Nephron progenitor cell (in vitro differentiated cells): ENCODE data around the gene CHIC2.
"Not testable (repeated sequence)": the region's sequence is repeated elsewhere in the genome, so short reads cannot be mapped to it uniquely, and the experiment has no call there.

Experiments used
- DNase-seq: peaks from one replicate; pipeline ENCODE4 v3.0.0; 2021
- H3K27ac Mint-ChIP-seq: 2 replicates; pipeline ENCODE4 v1.8.0; 2021; ENCODE audit warnings: mild to moderate bottlenecking, moderate library complexity, mixed read lengths
- H3K27me3 Mint-ChIP-seq: 2 replicates; pipeline ENCODE4 v1.8.0; 2021; ENCODE audit warnings: mild to moderate bottlenecking, low read depth, mixed read lengths; ENCODE audit not compliant: poor library complexity
- H3K36me3 Mint-ChIP-seq: 2 replicates; pipeline ENCODE4 v1.8.0; 2021; ENCODE audit warnings: low read depth, mixed read lengths
- H3K4me1 Mint-ChIP-seq: 2 replicates; pipeline ENCODE4 v1.8.0; 2021; ENCODE audit warnings: mixed read lengths
- H3K4me3 Mint-ChIP-seq: 2 replicates; pipeline ENCODE4 v1.8.0; 2021; ENCODE audit warnings: mild to moderate bottlenecking, moderate library complexity, mixed read lengths
- H3K9me3 Mint-ChIP-seq: 2 replicates; pipeline ENCODE4 v1.8.0; 2021; ENCODE audit warnings: mild to moderate bottlenecking, moderate library complexity, mixed read lengths
- TF ChIP-seq, protein P1 (sequence below): fragments of 200-600 bp; sonication (generic); IDR thresholded peaks from 2 replicates; pipeline ENCODE4 v1.5.0; 2021; ENCODE audit warnings: antibody characterized with exemption

Gene CHIC2

GRCh38 chr4:54025582-54025981 is 38.8 kb downstream of the CHIC2 start:
- no peaks in the 10 kb centered on the region for H3K27me3 Mint-ChIP-seq
- no peak for DNase-seq
- peaks cover 5% of the 10 kb centered on the region for H3K9me3 Mint-ChIP-seq
- no peaks in the 10 kb centered on the region for H3K36me3 Mint-ChIP-seq
- TF ChIP-seq, protein P1, sequence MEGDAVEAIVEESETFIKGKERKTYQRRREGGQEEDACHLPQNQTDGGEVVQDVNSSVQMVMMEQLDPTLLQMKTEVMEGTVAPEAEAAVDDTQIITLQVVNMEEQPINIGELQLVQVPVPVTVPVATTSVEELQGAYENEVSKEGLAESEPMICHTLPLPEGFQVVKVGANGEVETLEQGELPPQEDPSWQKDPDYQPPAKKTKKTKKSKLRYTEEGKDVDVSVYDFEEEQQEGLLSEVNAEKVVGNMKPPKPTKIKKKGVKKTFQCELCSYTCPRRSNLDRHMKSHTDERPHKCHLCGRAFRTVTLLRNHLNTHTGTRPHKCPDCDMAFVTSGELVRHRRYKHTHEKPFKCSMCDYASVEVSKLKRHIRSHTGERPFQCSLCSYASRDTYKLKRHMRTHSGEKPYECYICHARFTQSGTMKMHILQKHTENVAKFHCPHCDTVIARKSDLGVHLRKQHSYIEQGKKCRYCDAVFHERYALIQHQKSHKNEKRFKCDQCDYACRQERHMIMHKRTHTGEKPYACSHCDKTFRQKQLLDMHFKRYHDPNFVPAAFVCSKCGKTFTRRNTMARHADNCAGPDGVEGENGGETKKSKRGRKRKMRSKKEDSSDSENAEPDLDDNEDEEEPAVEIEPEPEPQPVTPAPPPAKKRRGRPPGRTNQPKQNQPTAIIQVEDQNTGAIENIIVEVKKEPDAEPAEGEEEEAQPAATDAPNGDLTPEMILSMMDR = no peak
- H3K4me3 Mint-ChIP-seq = no peak overlapping the region
- no peak overlapping the region for H3K27ac Mint-ChIP-seq
- H3K4me1 Mint-ChIP-seq = no peaks in the 10 kb centered on the region

DNA sequence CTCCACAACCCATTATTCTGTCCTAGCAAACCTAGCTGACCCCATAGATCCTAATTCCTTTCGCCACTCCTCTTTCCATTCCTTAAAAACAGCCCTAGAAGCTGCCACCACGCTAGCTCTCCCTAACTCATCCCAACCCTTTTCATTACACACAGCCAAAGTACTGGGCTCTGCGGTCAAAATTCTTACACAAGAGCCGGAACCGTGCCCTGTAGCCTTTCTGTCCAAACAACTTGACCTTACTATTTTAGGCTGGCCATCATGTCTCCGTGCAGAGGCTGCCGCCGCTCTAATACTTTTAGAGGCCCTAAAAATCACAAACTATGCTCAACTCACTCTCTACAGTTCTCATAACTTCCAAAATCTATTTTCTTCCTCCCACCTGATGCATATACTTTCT is 41.4 kb downstream of the CHIC2 start:
- H3K27ac Mint-ChIP-seq, H3K4me3 Mint-ChIP-seq, H3K27me3 Mint-ChIP-seq, H3K36me3 Mint-ChIP-seq, H3K4me1 Mint-ChIP-seq, DNase-seq, H3K9me3 Mint-ChIP-seq: not testable (repeated sequence)

GRCh38 chr4:54017974-54018373 is 46.4 kb downstream of the CHIC2 start:
- no peak for DNase-seq
- TF ChIP-seq, protein P1 = no peak
- H3K9me3 Mint-ChIP-seq = no peaks in the 10 kb centered on the region
- peaks cover 16% of the 10 kb centered on the region for H3K4me1 Mint-ChIP-seq
- no peak overlapping the region for H3K27ac Mint-ChIP-seq
- H3K36me3 Mint-ChIP-seq = no peaks in the 10 kb centered on the region
- peaks cover 3% of the 10 kb centered on the region for H3K27me3 Mint-ChIP-seq
- H3K4me3 Mint-ChIP-seq = no peak overlapping the region

GRCh38 chr4:54017308-54017707 is 47.1 kb downstream of the CHIC2 start:
- Mint-ChIP-seq H3K9me3 (no peaks in the 10 kb centered on the region), H3K27ac (no peak overlapping the region), H3K4me1 (peaks cover 16% of the 10 kb centered on the region), H3K4me3 (no peak overlapping the region), H3K36me3 (no peaks in the 10 kb centered on the region), H3K27me3 (peaks cover 3% of the 10 kb centered on the region)
- TF ChIP-seq, protein P1 = no peak
- DNase-seq = no peak

GRCh38 chr4:54016504-54016903 is 47.9 kb downstream of the CHIC2 start:
- Mint-ChIP-seq H3K4me3 (no peak overlapping the region), H3K27me3 (peaks cover 3% of the 10 kb centered on the region), H3K4me1 (peaks cover 16% of the 10 kb centered on the region), H3K36me3 (no peaks in the 10 kb centered on the region), H3K9me3 (no peaks in the 10 kb centered on the region), H3K27ac (no peak overlapping the region)
- TF ChIP-seq, protein P1 = no peak
- DNase-seq = no peak

DNA sequence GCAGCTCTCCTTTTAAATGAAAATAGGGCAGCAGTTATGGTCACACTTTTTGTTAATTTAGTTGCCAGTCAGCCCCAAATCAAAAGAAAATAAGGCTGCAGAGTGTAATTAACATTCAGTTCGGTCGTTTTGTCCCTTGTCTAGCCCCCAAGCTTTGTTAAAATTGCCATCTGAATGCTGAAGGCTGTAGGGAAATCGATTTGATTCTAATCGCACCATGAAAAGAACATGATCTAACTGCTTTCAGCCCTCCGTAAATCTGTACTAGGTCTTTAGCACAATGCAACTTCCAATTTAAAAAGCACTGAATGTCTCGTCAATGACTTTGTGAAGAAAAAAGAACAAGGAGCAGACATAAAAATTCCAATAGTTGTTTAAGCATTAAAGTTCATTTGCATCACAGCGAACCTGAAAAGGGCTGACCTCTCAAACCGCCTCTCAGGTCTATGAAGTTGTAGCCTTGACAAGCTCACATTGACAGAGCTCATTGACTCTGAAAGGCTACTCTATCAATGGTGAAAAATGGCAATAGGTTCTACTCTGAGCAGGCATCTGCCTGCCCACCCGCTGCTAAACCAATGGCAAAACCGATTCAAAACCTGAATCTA is 48.9 kb downstream of the CHIC2 start:
- peaks cover 16% of the 10 kb centered on the region for H3K4me1 Mint-ChIP-seq

More for the DNA sequence above, 48.9 kb downstream of the CHIC2 start:
- TF ChIP-seq, protein P1 = no peak
- H3K27me3 Mint-ChIP-seq = peaks cover 3% of the 10 kb centered on the region
- H3K27ac Mint-ChIP-seq = no peak overlapping the region
- DNase-seq = no peak
- no peaks in the 10 kb centered on the region for H3K9me3 Mint-ChIP-seq
- no peaks in the 10 kb centered on the region for H3K36me3 Mint-ChIP-seq
- H3K4me3 Mint-ChIP-seq = no peak overlapping the region
